ENCODE results near the gene LSM14B.

GRCh38 chr20:62114894-62115293, 7.4 kb upstream of the LSM14B start:
- TF ChIP-seq CTCF (IDR thresholded peaks at IDR 0.05) (no peak), POLR2AphosphoS5 (IDR thresholded peaks at IDR 0.05) (no peak), POLR2A (IDR thresholded peaks at IDR 0.05) (no peak), EP300 (IDR thresholded peaks at IDR 0.05) (no peak)
